Adrenal gland (tissue), 5 donors: ENCODE data around the gene C12orf57.

ENCODE experiments used
- CTCF ChIP-seq, 6 experiments: fragments of 450-650 bp in 4 of 6; fragments of 200-600 bp in 2 of 6; sonication (generic) in 1 of 6; IDR thresholded peaks; 1 replicate in 5 of 6; 2 replicates in 1 of 6; pipeline versions ENCODE4 v1.5.1 to v1.8.0; 2016 to 2021; ENCODE audit warnings: antibody characterized with exemption in 6 of 6, mild to moderate bottlenecking in 2 of 6, moderate library complexity in 1 of 6
- POLR2A ChIP-seq, 2 donors: fragments of 450-650 bp; IDR thresholded peaks; one replicate each; pipeline ENCODE4 v1.6.1; 2017; ENCODE audit warnings: antibody characterized with exemption in 2 of 2, mild to moderate bottlenecking in 2 of 2, moderate library complexity in 1 of 2
- donor health status: DM: no; HTN: no; CAD: no.

GRCh38 chr12:6925540-6926279 lies 18.1 kb upstream of the C12orf57 start:
- TF ChIP-seq CTCF (IDR thresholded peaks at IDR 0.05) (peak in 2 of 6 experiments; percentile 9 to 15), POLR2A (IDR thresholded peaks at IDR 0.05) (peak; percentile 30 to 56)
